Stimulated activated CD8-positive, alpha-beta memory T cell treated with anti-CD3 and anti-CD28 coated beads, Interleukin-12 subunit alpha, Interleukin-12 subunit beta, amount 100 ng/mL, for 1 hour (primary cell): ENCODE data around the gene VPS54.

ENCODE experiments used
- DNase-seq: peaks from one replicate; pipeline ENCODE4 v3.0.0-alpha.2; 2020; ENCODE audit warnings: low read depth

VPS54 gene

GRCh38 chr2:64019083-64019974 is at the start of gene VPS54:
Gene VPS54, minus strand, starts transcription at chr2:64019428. Its CDS starts 35,429 bp downstream, at chr2:63983999.
- peak; percentile 25 for DNase-seq

GRCh38 chr2:64067326-64067725 is 48.1 kb upstream of the VPS54 start:
- no peak for DNase-seq

DNA sequence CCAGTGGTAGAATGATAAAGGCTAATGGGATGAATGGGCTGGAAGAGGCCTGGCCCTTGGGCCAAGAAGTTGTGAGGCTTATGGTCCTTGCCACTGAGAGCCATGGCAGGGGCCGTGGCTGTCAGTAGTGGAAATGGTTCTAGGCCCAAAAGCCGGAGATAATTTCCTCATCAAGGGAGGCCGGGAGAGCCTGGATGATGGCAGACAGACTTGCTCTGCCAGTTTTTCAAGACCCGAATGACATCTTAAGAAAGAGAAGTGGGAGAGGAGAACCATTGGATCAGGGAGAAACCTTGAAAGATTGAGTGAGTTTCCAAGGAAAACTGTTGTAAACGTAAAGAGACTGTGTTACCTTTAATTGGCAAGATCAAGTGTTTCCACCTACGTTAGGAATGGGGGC is 46.3 kb upstream of the VPS54 start:
- no peak for DNase-seq

GRCh38 chr2:64063924-64064331 is 44.7 kb upstream of the VPS54 start:
- DNase-seq: no peak

- DNase-seq: no peak
Measured at GRCh38 chr2:64063454-64063853, 44.2 kb upstream of the VPS54 start.

- no peak for DNase-seq
Measured at GRCh38 chr2:64062840-64063239, 43.6 kb upstream of the VPS54 start.

GRCh38 chr2:64059270-64059669 is 40.0 kb upstream of the VPS54 start:
- no peak for DNase-seq

DNA sequence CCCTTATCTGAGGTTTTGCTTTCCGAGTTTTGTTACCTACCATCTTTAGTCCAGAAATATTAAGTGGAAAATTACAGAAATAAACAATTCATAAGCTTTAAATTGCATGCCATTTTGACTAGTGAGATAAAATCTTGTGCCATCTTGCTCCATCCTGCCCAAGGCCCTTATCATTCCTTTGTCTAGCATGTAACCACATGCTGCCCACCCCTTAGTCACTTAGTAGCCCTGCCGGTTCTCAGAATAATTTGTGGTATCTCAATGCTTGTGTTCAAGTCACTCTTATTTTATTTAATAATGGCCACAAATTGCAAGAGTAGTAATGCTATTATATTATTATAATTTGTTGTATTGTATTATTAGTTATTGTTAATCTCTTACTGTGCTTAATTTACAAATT is 36.8 kb upstream of the VPS54 start:
- no peak for DNase-seq

DNA sequence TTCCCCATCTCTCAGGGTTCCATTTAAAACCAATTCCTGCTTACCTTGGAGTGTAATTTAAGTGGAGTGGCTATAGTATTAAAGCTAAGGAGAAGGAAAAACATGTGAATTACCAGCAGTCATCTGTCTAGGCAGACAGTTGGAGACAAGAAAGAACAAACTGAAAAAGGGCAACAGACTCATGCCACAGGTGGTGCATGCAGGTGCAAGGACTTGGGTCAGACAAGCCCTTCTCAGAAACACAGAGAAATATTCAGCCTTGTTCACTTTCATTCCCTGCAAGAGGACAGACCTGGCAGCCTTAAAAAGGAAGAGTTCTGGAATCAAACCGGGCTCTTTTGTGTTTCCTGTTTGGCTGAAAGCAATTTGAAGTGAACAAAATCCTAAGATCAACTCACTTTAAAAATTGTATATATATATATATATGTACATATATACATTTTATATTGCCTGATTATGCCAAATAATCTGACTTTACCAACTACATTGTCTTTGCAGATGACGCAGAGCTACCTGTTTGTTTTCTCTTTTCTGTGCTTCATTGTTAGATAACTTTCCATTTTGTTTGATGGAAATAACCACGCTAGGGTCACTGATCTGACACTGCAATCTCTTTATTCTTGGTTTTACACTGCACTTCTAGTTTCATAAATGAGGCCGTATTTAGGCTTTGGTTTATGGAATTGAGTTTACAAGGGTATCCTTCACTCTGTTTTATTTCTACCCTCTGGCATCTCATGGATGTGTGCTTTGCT is 35.1 kb upstream of the VPS54 start:
- DNase-seq: no peak

DNA sequence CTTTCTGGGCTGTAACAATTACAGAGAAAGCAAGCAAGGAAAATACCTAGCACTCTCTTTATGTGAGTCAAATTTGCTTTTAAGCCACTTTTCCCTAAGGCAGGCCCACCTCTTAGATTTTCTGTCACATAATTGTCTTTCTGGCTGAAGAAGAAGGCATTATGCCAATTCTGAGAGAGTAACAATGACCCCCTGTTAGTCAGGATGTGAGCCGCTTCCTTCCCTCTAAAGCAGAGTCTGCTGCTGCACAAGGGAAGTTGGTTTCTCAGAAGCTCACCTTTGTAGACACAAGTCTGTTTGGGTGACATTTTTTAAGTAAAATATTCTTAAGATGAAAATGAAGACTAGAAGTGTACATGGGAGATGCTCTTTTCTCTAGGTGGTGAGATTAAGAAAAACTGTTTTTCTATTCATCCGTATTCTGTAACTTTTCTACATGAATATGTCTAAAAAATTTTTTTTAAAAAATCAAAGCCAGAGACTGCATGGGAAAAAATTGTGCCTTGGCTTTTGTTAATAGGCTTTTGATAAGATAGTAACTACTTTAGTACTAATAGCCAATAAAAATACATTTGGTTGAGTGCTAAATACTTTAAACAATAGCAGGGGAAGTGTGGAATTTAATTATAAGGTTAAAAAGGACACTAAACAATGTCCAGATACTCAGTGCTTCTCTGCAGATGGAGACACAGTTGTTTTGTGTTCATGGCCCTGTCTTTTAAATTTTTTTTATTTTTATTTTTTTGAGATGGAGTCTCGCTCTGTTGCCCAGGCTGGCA is 33.4 kb upstream of the VPS54 start:
- DNase-seq: no peak

DNA sequence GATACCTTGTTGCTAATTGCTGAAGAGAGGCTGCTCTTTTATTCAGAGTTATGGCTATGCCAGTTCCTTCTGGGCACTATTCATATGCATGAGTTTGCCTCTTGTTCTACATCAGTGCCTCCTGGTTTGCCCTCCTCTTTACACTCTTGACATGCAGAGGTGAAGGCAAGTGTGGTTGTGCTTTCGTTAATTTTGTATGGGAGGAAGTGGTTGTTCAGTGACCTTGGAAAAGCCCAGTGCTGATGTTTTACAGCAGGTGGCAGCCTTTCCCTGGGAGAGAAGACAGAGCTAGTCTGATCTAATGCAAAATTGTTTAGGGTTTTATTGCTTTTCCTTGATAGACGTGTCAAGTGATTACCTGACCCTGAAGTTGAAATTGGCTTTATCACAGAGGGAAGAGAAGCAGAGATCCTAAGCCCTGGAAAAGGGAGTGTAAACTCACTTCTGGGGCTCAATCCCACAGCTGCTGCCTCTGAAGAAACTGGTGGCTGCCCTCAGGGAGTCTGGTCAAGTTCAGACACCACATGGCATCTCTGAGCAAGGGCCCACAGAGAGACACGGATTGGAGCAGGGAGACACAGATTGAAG is 30.5 kb upstream of the VPS54 start:
- DNase-seq: peak; percentile 56

DNA sequence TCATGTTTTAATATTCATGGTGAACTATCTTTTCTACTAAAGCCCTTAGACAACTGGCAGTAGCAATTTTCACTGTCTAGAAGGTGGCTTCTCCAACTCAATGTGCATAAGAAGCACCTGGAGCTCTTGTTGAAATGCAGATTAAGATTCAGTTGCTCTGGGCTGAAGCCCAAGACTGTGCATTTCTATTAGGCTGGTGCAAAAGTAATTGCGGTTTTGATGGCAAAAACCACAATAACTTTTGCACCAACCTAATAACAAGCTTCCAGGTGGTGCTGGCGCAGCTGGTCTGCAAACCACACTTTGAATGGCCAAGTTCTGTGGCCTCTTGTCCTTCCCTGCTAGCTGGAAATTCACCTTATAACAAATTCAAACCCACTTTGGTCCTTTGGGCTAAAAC is 26.7 kb upstream of the VPS54 start:
- no peak for DNase-seq

DNA sequence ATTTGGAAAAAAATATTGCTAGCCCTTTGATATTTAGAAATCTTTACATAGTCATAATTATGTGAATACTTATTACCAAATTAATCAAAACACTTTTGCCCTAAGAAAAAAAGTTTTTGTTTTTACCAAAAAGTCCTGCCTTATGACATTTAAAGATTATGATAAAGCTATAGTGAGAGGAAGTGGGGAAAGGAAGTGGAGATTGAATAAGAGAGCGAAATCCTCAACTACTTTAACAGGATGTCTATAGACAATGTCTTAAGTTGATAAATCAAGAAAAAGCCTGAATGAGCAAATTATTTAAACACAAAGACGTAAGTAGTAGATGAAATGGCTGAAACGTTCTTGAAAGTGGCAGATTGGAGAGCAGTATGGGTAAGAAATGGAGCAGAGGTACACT is 20.9 kb upstream of the VPS54 start:
- DNase-seq: no peak

- DNase-seq: no peak
Measured at GRCh38 chr2:64036034-64036705, 16.9 kb upstream of the VPS54 start.

GRCh38 chr2:64035072-64035942 is 16.1 kb upstream of the VPS54 start:
- DNase-seq: no peak

DNA sequence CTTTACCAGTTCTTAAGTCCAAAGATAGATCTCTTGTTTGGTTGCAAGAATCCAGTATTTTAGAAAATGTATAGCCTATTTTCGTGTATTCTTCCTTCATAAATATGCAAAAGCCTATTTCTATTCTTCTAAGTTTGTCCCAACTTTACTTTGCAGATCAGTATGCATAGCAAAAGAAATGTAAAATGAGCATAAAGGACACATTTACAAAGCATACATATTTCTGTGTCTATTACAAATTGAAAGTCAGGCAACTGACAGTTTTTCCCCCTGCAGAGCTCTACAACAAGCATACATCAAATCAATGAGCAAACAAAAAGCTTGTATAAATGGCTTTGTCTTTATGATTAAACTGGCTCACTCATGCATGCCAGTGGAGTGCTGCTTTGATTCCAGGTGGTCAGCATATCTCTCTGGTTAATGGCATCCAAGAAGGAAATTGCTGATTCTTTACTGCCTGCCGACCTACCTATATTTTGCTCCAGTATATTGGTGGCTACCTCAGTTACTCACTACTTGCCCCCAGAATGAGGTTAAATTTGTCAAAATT is 10.0 kb upstream of the VPS54 start:
- DNase-seq: no peak

DNA sequence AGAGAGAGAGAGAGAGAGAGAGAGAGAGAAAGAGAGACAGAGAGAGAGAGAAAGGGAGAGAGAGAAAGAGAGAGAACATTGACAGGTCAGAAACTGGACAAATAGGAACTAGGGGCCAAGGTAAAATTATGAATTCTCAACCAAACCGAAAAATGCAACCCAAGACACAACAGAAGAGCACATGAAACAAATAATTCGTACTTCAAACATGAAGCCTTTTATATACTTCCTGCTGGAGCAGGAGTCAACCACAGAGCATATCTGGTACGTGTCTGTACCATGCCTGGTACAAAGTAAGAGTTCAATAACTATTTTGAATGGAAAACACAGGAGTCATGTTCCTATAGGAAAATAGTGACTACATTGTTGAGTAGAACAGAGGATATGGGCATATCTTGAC is 6.5 kb upstream of the VPS54 start:
- no peak for DNase-seq

- no peak for DNase-seq
Measured at GRCh38 chr2:64024259-64024949, 5.2 kb upstream of the VPS54 start.

GRCh38 chr2:64023485-64024258 is 4.4 kb upstream of the VPS54 start:
- no peak for DNase-seq
